NCI-H446 (cell line): ENCODE measurements around the gene CREB1.
A peak's percentile ranks its signal among the peaks of the same experiment; 100 is the strongest.
"Not testable (repeated sequence)": the region's sequence is repeated elsewhere in the genome, so short reads cannot be mapped to it uniquely, and the experiment has no call there.

Source experiments
- DNase-seq, 2 experiments: peaks; one replicate each; lab custom pipeline; 2025; lab: John Stamatoyannopoulos, UW

The CREB1 gene

GRCh38 chr2:207529330-207530159 is at the start of gene CREB1:
CREB1 (plus strand) TSS chr2:207529962; CDS start chr2:207555636, 25,674 bp downstream.
- peak; percentile 95 to 98 for DNase-seq

- DNase-seq, result no peak
These were observed 49.2 kb upstream of the CREB1 start for GRCh38 chr2:207480521-207481040.

GRCh38 chr2:207481924-207482323 is 47.8 kb upstream of the CREB1 start:
- peak; percentile 45 to 61 for DNase-seq

DNA sequence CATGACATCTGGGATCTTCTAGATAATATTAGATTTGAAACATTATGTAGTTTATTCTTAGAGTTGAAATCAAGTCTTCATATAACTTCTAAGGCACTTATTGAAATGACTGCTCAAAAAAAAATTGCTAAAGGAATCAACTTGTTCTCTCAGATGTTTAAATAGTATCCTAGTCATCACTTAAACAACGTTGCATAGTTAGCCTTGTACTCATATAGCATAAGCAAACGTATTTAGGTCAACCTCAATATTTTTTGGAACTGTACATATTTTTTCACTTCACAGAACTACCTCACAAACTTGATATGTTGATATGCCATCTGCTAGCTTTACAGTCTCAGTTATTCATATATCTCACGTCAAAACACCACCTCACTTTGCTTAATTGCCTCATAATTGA is 47.1 kb upstream of the CREB1 start:
- DNase-seq, result no peak

DNA sequence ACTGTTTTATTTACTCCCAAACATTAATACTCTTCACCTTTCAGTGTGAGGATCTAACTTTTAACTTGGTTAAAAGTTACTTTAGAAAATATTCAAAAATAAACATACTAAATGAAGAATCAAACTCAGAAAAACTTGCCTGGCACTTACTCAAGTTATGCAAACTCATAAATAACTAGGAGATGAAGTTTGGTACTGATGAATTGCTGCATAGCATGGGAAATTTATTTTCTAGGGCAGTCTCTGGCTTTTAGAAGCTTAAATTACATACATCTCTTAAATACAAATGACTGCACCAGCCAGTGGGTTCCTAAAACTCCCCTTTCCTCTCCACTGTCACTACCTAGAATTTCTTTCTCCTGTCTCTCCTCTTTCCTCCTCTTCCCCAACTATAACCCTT is 46.7 kb upstream of the CREB1 start:
- no peak for DNase-seq

- no peak for DNase-seq
These were observed 46.3 kb upstream of the CREB1 start for GRCh38 chr2:207483477-207483876.

GRCh38 chr2:207484444-207485391 is 45.0 kb upstream of the CREB1 start:
- no peak for DNase-seq

DNA sequence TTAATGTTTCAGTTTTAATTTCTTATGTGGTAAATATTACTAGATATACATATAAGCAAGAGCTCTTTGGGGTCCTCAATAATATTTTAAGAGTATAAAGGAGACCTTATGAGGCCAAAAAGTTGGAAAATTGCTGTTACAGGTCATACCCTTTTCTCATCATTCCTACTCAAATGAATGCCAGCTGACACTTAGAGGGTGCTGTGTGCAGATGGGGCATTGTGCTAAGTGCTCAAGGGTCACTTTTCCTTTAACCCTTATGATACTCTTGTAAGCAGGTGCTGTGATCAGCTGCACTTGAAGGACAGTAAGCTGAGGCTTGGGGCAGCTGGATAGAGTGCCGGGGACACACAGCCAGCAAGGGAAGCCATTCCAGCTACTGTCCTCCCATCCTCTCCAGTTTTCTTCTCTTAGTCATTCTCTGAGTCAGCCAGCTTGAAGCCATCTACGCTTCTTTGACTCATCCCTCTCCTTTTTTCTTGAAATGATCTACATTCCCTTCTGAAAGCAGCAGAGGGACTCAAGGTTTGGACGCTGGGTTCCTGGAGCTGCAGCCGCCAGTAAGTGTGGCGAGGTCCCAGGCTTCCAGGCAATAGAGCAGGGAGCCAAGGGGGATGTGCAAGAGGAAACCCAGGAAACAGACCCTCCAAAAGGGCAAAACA is 42.0 kb upstream of the CREB1 start:
- DNase-seq, result no peak

- no peak for DNase-seq
These were observed 40.5 kb upstream of the CREB1 start for GRCh38 chr2:207489251-207489650.

DNA sequence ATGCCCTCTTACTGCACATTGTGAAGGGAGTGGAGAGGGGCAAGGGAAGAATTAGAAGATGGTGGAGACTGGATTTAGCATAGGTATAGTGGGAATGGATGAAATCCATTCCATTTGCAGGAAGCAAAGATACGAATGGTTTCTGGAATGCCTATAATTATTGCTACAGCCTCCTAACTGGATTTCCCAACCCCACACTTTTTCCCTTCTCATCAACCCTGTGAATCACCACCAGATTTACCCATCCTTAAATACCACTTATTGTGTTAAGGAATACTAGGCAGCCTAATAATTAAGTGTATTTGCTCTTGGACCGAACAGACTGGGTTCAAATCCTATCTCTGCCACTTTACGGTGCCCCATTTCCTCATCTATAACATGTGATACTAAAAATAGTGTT is 39.3 kb upstream of the CREB1 start:
- DNase-seq, result no peak

DNA sequence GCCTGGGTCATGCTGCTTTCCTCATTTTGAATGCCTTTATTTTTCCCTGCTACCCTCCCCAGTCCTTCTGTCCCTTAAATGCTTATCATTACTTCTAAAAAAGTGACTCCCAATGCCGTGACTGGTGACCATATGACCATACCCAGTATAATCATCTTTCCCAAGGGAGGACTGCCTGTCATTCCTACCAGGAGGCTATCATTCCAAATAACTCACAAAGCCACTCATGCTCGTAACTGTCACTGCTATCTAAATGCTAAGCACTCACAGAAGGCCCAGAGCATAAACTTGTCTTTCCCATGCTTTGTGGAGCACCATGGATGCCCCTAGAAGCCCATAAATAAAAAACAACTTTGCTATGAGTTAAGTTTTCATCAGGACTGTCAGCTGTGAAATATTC is 38.7 kb upstream of the CREB1 start:
- DNase-seq, result no peak

DNA sequence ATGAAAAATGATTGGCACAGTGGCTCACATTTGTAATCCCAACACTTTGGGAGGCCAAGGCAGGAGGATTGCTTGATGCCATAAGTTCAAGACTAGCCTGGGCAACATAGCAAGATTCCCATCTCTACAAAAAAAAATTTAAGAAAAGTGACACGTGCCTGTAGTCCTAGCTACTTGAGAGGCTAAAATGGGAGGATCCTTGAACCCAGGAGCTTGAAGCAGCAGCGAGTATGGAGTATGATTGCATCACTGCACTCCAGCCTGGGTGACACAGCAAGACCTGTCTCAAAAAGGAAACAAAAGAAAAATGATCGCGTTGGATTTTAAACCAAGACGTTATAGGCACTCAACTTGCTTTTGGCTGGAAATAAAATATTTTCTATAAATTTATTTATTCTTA is 37.8 kb upstream of the CREB1 start:
- DNase-seq, result no peak

GRCh38 chr2:207492461-207492860 is 37.3 kb upstream of the CREB1 start:
- DNase-seq, result no peak

GRCh38 chr2:207494137-207494536 is 35.6 kb upstream of the CREB1 start:
- no peak for DNase-seq

DNA sequence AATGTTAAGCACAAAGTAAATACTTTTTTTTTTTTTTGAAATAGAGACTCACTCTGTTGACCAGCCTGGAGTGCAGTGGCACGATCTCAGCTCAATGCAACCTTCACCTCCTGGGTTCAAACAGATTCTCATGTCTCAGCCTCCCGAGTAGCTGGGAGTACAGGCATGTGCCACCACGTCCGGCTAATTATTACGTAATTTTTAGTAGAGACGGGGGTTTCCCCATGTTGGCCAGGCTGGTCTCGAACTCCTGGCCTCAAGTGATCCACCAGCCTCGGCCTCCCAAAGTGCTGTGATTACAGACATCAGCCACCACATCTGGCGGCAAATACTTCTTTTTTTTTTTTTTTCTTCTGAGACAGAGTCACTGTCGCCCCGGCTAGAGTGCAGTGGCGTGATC is 32.8 kb upstream of the CREB1 start:
- not testable (repeated sequence) for DNase-seq

DNA sequence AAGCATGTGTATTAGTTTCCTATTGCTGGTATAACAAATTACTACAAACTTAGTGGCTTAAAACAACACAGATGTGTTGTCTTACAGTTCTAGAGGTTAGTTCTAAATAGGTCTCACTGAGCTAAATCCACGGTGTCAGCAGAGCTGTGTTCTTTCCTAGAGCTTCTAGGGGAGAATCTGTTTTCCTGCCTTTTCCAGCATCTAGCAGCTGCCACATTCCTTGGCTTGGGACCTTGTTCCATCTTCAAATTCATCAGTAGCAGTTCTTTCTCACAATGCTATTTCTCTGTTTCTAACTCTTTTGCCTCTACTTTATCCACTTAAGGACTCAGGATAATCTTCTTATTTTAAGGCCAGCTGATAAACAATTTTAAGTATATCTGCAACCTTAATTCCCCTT is 32.2 kb upstream of the CREB1 start:
- no peak for DNase-seq

DNA sequence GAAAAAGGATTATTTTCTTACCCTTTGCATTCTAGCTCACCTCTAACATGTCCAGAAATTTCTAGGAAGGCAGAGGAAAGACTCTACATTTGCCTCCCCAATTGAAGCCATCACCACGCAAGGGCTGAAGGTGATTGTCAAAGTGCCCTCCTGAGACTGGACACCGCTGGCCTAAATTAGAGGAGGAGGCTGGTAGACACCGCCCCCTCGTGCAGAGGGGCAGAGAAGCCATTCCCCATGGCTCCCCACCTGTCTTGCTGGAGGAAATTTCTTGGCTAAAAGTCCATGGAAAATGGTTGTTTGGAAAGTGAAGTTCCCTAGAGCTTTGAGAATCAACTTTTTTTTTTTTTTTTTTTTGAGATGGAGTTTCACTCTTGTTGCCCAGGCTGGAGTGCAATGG is 31.3 kb upstream of the CREB1 start:
- DNase-seq, result no peak

GRCh38 chr2:207499114-207499513 is 30.6 kb upstream of the CREB1 start:
- DNase-seq, result no peak

DNA sequence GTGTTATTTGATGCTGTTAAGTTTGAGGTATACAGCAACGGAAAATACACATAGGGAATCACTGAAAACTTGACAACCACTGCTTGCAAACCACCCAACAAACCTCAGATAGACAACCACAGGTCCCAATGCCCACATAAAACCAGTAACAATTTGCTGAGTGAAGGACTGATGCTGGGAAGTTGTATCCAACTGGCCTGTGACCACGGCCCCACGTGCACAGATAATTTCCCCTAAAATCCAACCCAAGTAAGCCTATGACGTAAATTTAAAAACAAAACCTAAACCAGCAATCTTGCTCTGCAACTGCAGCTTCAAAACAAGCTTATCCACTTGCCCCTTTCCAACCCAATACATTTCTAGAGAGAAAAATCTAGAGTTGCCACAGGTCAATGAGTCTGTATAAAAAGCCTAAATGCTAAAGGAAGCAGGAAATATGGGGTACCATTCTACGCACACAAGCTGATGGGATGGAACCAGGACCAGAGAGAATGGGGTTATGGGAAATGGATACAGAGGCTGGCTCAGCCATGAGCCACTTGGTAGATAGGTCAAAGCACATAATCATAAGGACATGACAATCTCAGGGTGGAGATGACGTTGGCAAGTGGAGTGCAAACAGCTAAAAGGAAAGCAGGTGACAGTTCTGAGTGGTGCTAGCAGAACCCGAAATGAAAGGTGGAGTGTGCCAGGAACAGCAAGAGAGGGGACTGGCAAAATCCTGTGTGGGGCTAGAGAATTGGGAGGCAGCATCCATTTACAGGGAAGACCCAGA is 27.8 kb upstream of the CREB1 start:
- no peak for DNase-seq

GRCh38 chr2:207502577-207503198 is 27.1 kb upstream of the CREB1 start:
- no peak for DNase-seq

DNA sequence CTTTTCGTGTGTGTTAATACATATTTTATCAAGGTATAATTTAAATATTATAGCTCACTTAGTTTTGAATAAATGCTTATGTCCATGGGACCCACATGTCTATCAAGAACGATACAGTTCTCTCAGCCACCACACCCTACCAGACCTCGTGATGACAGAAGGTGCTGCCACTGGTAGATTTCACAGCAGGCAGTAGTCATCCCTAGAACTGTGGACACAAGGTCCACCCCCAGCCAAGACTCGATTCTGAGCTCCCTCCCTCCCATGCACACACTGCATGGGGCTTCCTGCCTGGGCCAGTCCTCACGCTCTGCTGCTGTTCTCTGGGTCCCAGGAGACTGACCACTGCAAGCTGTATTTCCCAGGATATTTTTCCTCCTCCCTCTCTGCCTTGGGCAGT is 26.5 kb upstream of the CREB1 start:
- DNase-seq, result peak in 1 of 2 experiments; percentile 17
